HG02610 (cell line): ENCODE data around the gene KIF7.
"Not testable (repeated sequence)": the region's sequence is repeated elsewhere in the genome, so short reads cannot be mapped to it uniquely, and the experiment has no call there.

Experiments used
- ATAC-seq: cut with Tn5 transposase; IDR thresholded peaks from one replicate; pipeline ENCODE4 v1.9.1; 2021; ENCODE audit warnings: mild to moderate bottlenecking, moderate library complexity; ENCODE audit not compliant: unreplicated experiment

Gene KIF7, protein sequence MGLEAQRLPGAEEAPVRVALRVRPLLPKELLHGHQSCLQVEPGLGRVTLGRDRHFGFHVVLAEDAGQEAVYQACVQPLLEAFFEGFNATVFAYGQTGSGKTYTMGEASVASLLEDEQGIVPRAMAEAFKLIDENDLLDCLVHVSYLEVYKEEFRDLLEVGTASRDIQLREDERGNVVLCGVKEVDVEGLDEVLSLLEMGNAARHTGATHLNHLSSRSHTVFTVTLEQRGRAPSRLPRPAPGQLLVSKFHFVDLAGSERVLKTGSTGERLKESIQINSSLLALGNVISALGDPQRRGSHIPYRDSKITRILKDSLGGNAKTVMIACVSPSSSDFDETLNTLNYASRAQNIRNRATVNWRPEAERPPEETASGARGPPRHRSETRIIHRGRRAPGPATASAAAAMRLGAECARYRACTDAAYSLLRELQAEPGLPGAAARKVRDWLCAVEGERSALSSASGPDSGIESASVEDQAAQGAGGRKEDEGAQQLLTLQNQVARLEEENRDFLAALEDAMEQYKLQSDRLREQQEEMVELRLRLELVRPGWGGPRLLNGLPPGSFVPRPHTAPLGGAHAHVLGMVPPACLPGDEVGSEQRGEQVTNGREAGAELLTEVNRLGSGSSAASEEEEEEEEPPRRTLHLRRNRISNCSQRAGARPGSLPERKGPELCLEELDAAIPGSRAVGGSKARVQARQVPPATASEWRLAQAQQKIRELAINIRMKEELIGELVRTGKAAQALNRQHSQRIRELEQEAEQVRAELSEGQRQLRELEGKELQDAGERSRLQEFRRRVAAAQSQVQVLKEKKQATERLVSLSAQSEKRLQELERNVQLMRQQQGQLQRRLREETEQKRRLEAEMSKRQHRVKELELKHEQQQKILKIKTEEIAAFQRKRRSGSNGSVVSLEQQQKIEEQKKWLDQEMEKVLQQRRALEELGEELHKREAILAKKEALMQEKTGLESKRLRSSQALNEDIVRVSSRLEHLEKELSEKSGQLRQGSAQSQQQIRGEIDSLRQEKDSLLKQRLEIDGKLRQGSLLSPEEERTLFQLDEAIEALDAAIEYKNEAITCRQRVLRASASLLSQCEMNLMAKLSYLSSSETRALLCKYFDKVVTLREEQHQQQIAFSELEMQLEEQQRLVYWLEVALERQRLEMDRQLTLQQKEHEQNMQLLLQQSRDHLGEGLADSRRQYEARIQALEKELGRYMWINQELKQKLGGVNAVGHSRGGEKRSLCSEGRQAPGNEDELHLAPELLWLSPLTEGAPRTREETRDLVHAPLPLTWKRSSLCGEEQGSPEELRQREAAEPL (N-terminal part only)

DNA sequence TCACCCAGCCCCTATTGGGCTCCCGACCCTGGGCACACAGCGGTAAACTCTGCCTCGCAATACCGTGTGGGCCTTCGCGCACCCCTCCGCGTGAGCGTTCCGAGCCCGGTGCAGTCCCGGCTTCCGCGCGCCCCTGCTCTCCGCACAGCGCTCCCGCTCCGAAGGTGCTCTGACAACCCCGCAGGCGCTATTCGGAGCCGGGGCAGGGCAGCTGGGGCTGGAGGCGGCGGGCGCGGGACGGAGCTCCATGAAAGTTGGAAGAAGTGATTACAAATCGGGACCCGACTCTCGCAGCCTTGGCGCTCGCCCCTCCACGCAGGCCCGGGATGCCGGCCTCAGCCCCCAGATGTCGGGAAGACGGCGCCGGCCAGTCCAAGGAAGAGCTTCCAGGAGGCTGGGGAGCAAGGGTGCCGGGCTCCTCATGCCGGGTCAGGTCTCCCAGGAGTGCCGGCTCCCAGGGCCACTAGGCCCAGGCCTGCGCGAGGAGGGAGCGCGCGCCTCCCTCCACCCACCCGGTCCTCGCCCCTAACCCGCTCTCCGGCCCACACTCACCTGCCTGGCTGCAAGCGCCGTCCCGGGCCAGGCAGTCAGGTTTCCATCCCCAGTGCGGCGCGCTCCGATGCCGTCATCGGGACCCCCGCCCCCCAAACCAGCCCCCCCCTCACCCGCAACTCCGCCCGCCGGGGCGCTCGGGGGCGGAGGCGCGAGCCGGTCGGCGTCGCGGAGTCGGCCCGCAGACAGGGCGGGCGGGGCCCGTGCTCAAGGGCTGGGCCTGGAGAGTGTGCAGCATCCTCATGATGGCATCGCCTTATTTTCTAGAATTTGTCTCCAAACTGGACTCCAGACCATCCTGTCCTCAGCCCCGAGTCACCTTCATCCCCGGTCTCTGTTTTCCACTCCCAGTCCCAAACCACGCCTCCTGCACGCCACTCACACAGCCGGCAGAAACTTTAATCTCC lies at the start of gene KIF7:
TSS of gene KIF7 (minus strand) at position 621 of the 959 bp plus-strand sequence. CDS start 2,537 bp downstream, outside the sequence.
- no peak for ATAC-seq

DNA sequence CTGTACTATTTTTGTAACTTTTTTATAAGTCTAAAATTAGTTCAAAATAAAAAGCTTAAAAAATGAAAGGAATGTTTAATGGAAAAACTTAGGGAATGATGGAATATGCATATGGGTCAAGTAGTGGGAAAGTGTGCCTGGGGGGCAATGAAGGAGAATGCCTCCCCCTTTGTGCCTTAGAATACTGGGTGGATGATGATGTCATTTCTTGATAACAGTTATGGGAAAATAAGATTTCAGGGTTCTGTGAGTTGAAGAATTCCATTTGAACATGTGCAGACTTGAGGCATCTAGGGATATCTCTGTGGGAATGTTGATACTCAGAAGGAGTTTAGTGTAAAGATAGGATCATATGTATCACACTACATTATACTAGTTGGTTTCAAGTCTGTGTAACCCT lies 49.1 kb upstream of the KIF7 start:
- no peak for ATAC-seq

DNA sequence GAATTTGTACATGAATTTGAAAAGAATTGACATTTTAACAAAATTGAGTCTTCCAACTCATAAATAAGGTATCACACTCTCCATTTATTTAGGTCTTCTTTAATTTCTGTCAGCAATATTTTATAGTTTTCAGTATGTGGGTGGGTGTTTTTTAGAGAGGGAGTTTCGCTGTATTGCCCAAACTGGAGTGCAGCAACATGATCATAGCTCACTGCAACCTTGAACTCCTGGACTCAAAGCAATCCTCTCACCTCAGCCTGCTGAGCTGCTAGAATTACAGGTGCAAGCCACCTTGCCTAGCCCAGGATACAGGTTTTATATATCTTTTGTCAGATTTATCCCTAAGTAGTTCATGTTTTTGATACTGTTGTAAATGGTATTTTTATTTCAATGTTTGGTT lies 39.9 kb upstream of the KIF7 start:
- no peak for ATAC-seq

DNA sequence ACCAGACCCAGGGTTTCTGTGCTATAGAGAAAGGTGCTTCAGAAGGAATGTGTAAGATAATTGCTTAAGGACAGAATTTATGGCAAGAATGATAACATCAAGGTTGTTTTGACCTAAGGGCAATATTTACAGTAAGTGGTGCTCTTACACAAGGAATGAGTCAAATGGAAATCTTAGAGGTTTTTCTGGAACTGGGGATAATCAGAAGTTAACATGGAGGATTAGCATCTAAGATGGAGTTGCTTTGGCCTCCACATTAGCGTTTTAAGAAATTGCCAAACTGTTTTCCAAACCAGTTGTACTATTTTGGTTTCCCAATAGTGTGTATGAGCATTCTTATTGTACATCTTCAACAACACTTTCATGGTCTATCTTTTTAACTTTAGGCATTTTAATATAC lies 38.4 kb upstream of the KIF7 start:
- no peak for ATAC-seq

DNA sequence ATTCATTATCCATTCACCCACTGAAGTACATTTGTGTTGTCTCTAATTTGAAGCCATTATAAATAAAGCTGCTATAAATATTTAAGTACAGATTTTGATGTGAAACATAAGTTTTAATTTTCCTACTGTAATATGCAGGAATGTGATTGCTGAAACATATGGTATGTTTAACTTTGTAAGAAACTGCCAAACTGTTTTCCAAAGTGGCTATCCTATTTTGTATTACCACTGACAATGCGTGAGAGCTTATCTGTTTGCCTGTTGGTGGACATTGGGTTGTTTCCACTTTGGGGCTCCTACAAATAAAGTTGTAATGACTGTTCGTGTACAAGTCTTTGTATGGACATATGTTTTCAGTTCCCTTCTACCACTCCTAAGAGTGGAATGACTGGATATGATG lies 37.8 kb upstream of the KIF7 start:
- ATAC-seq, result no peak

DNA sequence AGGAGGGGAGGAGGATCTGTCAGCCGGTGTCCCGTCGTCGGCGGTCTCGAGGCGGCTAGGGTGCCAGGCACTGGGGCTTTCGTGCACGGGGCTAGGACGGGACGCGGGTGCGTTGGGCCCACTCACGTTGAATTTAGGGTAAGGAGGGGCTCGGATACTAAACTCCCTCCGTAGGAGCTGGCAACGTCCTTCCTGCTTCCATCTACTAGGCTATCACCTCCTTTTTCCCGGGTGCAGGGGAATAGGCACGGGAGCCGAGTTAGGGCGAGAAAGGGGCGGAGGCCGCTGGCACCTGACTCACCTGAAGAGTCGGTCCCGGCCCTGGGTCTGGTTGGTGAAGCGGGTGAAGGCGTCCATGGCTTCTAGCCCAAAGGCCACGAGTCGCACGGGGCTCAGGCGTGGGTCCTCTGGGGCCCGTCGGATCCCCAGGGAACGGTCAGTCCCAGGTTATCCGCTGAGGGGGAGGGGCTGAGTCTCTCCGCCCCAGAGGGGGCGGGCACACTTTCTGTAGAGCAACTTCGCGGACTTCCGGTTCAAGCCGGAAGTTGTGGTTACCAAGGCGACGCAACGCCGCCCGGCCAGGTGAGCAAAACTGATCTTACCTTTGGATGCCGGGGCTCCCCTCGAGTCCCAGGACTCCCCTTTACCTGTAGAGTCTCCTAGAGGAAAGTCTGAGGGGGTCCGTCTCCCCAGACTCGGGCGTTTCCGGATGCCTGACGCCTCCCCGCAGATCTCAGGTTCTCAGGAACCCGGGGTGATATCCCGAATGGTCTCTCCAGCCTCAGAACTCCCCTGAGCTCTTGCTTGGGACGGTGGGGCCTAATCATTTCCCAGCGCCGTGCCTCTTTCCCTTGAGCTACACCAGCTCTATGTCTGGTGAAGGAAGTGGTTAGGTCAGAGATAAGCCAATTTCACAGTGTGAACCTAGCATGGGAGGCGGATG lies 35.3 kb upstream of the KIF7 start, which contains the start of the genes PEX11A and WDR93:
TSS of gene PEX11A (minus strand) at position 479 of the 943 bp plus-strand sequence. CDS start at position 357, 122 bp downstream.
TSS of gene WDR93 (plus strand) at position 536 of the 943 bp plus-strand sequence. CDS start 10,936 bp downstream, outside the sequence.
- peak; percentile 92 for ATAC-seq

DNA sequence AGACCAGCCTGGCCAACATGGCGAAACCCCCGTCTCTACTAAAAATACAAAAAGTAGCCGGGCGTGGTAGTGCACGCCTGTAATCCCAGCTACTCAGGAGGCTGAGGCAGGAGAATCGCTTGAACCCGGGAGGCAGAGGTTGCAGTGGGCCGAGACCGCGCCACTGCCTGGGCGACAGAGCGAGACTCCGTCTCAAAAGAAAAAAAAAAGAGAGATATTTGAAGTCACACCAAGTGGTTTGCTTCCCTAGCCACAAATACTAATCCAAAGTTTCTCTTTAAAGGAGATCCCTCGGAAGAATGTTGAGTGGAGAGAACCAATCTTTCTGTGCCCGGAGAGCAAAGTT lies 34.6 kb upstream of the KIF7 start:
- not testable (repeated sequence) for ATAC-seq

DNA sequence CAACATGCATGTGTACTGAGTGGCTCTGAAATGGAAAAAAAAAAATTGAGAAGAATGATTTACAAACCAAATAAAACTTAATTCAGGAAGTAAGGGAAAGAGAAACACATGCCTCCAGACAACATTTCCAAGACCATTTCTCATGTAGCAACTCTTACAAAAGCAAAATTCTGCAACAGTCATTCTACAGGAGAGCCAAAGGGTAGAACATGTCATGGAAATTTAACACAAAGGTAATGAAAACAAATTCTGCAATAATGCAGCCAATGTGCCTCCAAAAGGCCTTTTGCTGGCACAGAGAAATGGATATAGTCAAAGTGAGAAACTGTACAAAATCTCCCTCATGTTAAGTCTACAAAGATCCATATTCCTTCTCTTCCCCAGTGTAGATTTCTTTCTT lies 31.3 kb upstream of the KIF7 start:
- no peak for ATAC-seq

DNA sequence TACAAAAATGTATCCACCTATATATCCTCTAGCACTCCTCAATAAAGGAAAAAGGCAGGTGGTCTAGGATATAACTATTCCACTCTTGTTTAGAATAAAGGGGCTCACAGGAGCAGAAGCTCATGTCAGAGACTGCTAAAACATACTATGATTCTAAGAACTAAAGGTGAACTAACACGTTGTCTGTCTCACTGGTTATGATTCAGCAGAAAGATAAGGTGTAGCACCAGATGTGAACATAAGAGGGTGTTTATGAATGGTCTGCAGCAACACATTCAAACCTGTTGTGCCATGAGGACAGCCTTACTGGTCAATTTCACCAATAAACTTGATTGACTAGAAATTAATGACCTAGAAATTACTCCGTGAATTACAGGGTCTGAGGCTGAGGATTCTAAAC lies 30.7 kb upstream of the KIF7 start:
- no peak for ATAC-seq

DNA sequence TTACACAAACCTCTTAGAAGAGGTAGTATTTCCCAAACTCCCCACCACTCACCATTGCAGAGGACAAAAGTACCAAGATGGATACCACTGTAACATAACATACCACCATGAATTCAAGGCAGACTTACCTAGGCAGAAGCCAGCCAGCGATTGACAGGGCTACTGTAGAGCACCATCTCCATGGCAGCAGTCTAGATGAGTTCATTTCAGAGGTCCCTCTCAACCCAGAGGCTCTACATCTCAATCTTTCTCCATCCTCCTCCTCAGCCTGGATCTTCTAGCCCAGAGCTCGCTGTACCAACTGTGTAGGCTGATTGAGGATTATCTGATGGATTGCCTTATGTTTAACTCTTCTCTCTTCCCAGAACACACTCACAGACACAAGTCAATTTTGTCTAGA lies 25.9 kb upstream of the KIF7 start:
- ATAC-seq, result no peak

DNA sequence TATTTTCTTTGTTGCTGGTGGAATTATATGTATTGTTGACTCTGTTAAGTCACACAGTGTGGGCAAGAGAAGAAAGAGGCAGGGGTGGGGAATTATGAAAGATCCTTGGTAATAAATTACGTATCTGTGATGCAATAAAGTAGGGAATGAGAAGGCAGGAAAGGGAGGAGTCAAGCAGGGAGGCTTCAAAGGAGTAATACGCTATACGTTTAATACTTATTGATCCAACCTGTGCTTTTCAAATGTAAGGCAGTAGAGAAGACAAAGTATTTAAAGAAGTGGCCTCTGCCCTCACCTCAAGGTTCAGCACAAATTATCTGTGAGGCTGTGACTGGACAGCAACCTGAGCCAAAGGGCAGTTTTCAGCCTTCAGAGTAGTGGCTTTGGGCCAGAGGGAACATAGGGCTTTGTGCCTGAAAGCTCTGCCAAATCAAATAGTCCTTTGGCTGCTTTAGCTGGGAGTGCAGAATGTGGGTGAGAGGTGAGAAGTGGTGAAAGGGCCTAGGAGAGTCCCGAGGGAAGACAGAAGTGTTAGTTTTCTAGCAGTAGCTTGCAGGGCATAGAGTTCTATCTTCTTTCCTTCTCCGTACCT lies 25.1 kb upstream of the KIF7 start:
- no peak for ATAC-seq

DNA sequence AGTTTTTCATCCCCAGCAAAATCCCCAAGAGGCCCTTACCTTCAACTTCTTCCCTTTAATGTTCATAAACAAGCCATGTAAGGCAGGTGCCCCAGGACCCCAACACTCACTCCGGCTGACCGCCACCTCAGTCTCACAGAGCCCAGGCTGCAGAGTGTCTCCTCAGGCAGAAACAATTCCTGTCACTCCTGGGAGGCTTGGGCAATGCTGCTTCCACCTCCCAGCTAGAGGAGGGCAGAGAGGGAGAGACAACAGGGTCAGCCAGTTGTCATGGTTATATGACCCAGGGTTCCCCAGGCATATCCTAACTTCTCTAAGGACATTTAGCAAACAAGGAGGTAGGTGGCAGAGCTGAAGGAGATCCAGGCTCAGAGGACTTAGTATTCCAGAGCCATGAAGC lies 23.9 kb upstream of the KIF7 start, which contains the start of gene PLIN1:
TSS of gene PLIN1 (minus strand) at position 156 of the 400 bp plus-strand sequence. CDS start 1,878 bp downstream, outside the sequence.
- no peak for ATAC-seq

DNA sequence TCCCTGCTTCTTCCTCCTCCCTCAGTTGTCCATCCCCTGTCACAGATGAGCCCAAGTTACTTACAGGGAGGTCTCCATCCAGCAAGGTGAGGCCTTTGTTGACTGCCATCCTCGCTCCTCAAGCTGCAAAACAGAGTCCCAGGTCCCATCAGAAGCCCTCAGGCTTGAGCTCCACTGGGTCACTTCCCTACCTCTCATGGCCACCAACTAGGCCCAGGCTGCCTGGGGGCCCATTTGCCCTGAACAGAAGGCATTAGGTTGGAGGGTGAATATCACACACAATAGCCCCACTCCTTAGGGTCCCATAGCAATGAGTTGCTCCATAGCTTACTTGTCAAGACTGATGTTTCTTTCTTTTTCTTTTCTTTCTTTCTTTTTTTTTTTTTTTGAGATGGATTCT lies 22.1 kb upstream of the KIF7 start:
- ATAC-seq, result no peak

DNA sequence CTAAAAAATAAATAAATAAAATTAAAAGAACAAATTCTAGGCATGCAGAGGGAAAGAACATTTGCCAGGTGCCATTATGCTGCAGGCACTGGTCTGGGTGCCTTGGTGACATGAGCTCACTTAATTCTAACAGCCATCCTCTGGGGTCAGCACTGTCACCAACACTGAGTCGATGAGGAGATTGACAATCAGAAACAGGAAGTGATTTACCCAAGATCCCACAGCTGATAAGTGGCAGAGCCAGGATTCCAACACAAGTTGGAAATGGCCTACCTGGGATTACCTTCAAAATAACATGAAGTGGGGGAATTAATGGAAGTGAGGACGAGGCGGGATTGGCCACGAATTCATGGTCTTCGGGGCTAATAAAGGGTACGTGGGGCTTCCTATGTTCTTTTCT lies 20.3 kb upstream of the KIF7 start:
- ATAC-seq, result no peak

DNA sequence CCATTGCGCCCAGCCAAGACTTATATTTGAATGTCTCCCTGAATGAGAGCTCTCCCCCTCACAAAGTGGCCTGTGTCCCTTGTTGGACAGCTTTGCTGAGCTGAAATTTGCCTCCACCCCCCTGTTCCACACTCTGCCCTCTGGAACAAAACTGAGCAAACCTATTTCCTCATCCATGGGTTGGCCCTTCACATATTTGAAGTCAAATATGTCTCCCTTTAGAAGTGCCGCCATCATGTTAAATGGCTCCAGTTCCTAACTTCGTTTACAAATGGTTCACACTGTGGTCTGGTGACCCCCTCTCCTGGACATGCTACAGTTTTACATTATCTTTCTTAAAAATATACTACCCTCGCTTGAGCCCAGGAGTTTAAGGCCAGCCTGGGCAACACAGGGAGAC lies 19.3 kb upstream of the KIF7 start:
- ATAC-seq, result no peak

DNA sequence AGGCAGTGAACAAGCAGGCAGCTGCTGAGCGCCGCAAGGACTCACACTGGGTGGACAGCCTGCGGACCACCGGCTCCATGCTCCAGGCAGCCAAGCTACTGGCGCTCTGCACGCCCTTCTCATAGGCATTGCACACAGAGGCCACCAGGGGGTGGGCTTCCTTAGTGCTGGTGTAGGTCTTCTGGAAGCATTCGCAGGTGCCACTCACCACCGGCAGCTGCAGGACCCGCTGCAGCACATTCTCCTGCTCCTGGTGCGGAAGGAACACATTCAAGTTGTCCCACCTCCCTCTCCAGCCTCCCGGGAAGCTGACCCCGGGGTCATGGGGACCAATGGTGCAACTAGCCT lies 17.9 kb upstream of the KIF7 start:
- ATAC-seq, result no peak

DNA sequence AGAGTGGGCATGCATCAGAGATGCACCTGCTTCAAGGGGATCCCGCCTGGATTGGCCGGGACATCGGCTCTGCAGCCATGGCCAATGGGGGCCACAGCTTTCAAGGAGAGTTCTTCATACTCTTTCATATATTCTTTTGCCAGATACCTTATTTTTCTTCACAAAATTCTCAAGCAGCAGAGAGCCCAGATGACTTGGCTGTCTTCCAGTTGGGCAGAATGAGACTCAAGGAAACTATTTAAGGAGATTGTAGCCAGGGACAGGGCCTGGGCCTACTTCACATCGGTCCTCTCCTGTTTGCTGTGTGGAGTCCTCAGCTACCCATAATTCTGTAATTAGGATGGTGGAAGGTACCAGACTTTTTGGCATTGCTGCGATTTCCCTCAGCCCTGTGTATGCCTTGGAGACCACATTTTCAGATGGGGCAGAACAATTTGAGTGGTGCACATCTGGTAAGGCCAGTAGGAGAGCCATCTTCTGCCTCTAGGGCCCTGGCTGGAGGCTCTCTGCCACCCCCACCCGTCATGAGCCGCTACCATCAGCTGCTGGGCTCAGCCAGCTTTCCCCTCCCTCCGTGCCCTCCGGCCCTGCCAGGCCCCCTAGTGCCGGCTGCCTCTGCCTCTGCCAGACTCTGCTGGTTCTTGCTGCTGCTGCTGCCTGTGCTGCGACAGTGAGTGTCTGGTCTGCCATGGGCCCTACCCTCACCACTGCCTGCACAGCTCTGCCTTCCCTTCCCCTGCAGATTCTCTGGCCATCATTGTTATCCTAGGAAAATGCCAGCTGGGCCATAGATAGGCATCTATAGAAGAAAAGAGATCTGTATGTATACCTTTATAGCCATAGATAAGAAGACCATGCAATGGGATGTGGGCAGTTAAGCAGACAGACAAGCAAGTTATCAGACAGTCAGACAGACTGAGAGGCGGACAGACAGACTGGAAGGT lies 17.2 kb upstream of the KIF7 start:
- no peak for ATAC-seq
